GM21423 (cell line): ENCODE results near the gene PTPRA.
"Not testable (repeated sequence)": the region's sequence is repeated elsewhere in the genome, so short reads cannot be mapped to it uniquely, and the experiment has no call there.

ENCODE experiments used
- ATAC-seq: cut with Tn5 transposase; IDR thresholded peaks from one replicate; pipeline ENCODE4 v1.9.1; 2021; ENCODE audit warnings: mild to moderate bottlenecking, moderate library complexity; ENCODE audit not compliant: unreplicated experiment

Gene PTPRA, protein sequence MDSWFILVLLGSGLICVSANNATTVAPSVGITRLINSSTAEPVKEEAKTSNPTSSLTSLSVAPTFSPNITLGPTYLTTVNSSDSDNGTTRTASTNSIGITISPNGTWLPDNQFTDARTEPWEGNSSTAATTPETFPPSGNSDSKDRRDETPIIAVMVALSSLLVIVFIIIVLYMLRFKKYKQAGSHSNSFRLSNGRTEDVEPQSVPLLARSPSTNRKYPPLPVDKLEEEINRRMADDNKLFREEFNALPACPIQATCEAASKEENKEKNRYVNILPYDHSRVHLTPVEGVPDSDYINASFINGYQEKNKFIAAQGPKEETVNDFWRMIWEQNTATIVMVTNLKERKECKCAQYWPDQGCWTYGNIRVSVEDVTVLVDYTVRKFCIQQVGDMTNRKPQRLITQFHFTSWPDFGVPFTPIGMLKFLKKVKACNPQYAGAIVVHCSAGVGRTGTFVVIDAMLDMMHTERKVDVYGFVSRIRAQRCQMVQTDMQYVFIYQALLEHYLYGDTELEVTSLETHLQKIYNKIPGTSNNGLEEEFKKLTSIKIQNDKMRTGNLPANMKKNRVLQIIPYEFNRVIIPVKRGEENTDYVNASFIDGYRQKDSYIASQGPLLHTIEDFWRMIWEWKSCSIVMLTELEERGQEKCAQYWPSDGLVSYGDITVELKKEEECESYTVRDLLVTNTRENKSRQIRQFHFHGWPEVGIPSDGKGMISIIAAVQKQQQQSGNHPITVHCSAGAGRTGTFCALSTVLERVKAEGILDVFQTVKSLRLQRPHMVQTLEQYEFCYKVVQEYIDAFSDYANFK

DNA sequence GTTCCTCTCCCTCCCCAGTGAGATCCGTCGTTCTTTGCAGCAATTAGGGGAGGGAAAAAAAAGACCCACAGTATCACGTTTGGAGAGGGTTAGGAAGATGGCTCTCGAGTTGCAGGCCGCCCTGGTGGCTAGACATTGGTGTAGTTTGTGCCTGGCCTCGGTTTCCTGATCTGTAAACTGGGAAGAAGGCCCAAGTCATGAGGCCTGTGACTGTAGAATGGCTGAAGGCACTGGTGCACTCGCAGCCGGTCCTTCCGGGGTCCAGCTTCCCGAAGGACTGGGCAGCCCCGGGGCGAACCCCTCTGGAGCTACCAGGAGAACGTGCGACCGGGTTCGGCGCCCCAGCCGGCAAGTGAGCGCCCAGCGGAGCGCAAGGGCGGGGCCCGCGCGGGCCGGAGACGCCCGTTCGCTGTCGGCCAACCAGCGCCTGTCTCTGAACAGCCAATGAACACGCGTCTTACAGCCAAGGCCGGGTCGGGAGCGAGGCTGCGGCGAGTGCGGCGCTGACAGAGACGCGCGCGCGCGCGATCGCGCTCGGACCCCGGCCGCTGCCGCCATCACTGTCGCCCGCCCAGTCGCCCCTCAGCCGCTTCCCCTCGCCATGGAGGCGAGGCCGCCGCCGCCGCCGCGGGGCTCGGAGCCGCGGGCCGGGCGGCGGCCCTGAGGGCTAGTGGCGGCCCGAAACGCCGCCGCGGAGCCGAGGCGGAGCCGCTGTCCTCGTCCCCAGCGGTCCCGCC lies at the start of gene PTPRA:
TSS of gene PTPRA (plus strand) at position 472 of the 737 bp plus-strand sequence. CDS start 90,797 bp downstream, outside the sequence.
- ATAC-seq, result peak; percentile 94

DNA sequence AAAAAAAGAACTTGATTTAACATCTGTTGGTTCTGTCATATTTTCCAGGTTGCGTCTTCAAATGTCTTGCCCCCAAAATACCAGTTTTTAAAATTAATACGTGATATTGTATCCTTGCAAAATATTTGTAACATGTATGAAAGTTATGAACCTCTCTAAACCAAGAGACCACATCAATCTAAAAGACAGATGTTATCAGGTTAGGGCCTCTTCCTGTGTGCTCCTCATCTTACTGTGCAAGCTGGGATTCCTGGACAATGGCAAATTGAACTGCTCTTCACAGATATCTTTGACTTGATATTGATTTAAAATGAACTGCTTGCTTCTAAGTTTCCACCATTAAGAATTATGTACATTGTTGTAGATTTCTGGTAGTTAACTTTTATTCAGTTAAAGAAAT lies 47.5 kb upstream of the PTPRA start:
- no peak for ATAC-seq

DNA sequence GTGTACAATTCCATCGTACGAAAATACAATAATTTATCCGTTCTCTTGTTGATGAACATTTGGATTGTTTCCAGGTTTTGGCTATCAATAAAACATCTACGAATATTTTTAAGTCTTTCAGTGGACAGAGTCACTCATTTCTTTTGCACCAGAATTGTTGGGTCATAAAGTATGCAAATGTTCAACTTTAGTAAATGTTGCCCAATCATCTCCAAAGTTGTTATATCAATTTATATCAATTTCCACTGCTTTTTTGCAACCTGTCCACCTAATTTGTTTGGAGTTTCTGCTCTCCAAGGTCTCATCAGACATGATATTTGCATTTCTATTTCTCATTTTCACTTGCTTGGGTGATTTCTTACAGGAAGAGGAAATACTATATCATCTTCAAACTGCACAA lies 46.6 kb upstream of the PTPRA start:
- no peak for ATAC-seq

DNA sequence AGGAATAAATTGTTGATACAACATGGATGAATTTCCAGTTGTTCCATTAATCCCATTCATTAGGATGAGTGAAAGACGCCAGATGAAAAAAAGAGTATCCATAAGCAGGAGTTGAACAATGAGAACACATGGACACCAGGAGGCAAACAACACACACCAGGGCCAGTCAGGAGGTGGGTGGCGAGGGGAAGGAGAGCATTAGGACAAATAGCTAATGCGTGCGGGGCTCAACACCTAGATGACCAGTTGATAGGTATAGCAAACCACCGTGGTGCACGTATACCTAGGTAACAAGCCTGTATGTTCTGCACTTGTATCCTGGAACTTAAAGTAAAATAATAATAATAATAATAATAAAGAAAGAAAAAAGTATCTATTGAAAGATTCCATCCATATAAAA lies 43.9 kb upstream of the PTPRA start:
- ATAC-seq, result no peak

DNA sequence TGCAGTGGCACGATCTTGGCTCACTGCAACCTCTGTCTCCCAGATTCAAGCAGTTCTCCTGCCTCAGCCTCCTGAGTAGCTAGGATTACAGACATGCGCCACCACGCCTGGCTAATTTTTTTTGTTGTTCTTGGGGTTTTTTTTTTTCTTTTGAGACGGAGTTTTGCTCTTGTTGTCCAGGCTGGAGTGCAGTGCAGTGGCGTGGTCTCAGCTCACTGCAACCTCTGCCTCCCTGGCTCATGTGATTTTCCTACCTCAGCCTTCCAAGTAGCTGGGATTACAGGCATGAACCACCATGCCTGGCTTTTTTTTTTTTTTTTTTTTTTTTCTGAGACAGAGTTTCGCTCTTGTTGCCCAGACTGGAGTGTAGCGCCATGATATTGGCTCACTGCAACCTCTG lies 42.1 kb upstream of the PTPRA start:
- not testable (repeated sequence) for ATAC-seq

DNA sequence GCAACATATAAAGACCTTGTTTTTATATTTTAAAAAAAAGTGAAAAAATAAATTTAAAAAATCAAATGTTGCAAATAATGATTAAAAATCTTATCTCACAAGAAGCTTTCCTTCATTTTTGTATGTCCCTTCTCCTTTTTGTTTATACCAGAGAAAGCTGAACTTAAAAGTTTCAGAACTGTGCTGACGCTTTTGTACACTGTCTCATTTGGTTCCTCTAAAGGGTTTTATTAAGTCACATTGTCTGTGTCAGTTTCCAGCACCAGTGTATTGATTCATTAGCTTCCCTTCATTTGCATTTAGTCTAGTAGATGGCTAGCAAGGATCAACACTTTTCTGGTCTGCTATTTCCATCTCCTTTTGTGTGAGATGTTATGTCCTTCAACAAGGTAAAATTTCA lies 39.5 kb upstream of the PTPRA start:
- no peak for ATAC-seq

DNA sequence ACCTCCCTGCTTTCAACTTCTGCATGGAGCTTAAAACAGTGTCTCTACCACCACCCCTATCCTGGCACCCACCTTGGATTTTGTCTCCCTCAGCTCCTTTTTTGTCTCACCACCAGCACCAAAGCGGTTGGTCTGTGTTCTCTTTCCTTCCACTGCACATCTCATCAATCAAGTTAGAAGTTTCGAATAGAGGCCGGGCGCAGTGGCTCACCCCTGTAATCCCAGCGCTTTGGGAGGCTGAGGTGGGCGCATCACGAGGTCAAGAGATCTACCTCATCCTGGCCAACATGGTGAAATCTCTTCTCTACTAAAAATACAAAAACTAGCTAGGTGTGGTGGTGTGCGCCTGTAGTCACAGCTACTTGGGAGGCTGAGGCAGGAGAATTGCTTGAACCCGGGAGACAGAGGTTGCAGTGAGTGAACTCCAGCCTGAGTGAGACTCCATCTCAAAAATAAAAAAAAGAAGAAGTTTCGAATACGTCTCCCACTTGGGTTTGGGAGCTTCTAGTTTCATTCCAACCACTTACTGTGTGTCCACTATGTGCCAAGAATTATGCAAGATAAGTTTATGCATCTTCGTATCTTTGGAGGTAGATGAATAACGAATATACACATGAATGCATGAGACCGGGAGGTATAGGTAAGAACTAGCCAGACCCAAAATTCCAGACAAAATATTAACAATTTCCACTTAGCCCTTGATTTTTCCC lies 38.7 kb upstream of the PTPRA start:
- ATAC-seq, result no peak

DNA sequence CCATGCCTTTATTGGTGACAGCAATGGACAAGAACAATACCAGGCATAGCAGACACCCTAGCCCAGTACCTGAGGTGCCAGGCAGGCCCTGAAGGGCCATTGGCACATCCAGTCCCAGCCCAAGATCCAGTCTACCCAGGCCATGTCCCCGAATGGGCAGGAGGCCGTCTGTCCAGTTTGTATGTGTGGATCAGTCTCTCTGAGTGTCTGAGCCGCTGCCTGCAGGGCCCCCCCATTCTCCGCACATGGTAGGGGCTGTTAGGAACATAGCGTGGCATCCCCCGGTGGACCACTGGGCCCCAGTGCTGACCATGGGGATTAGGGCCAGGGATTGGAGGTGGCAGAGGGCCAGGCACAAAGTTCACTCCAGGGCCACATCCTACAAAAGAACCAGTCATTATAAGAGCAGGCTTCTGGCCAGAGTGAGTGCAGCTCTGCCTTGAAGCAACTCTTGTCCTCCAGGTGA lies 37.9 kb upstream of the PTPRA start:
- no peak for ATAC-seq

DNA sequence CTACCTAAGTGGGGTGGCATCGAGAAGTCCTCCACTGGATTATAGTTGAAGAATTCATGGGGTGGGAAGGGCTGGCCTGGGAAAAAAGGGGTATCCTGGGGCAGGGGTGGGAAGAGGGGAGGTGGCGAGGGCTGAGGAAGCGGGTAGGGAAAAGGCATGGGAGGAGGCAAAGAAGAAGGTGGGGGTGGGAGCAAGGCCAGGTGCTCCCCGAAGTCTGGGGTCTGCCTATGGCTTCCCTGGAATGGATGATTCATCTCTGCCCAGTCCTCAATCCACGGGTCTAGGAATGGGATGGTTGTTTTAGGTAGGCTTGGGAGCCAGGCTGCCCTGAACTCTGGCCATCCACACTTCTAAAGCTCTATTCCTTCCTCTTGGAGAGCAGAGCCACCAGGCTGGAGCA lies 37.2 kb upstream of the PTPRA start:
- no peak for ATAC-seq

DNA sequence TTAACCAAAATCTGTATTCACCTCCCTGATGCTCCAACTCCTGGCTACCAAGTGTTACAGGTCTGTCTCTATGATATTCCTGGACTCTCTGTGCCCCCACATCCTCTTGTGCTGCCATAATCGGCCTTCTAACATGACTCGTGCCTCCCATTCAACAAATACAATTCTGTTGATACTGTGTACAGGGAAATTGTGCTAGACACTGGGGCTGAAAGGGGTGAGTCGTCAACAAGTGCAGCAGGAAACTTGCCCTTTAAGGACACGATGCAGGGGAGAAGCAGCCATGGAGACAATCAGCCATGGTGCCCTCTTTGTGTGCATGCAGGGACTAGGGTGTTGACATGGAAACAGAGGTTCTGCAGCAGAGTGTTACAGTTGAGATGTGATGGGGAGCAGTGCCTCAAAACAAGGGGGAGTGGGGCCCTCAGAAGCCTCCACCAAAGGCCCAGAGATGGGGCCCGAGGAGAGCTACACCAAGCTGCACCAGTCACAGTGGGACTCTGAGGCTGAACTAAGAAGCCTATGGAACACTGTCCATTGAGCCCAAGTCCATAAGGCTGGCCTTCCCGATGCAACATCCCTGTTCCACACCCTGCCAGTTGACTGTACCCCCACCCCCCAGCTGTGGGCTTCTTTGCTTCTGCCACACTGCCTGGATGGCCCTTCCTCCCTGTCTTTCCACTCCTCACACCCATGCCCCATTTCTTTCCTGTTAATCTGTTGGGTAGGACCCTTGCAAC lies 35.9 kb upstream of the PTPRA start:
- ATAC-seq, result no peak

DNA sequence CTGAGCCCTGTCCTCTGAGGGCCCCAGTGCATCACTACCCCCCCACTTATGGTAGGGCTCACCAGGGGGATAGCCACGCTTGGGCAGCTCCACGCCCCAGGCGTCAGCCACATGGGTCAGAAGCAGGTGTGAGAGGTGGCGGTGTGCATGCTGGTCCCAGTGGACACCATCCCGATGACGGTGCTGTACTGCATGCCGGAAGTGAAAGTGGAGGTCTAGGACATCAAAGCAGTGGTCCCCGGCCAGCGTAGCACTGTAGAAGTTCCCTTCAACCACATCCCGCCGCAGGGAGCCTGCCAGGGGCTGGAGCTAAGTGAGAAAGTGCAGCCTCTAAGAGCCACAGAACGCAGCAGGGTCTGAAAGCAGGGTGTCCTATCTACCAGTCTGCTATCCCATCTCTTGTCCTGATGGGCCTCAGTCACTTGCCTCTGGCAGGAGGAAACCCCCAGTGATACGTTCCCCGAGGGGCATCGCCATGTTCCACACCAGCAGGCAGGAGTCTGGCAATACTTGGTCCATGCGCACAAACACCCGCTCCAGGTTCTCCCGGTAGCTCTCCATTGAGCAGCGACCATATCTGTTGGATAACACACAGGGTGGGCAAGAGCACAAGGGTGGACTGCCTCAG lies 35.0 kb upstream of the PTPRA start:
- ATAC-seq, result no peak

DNA sequence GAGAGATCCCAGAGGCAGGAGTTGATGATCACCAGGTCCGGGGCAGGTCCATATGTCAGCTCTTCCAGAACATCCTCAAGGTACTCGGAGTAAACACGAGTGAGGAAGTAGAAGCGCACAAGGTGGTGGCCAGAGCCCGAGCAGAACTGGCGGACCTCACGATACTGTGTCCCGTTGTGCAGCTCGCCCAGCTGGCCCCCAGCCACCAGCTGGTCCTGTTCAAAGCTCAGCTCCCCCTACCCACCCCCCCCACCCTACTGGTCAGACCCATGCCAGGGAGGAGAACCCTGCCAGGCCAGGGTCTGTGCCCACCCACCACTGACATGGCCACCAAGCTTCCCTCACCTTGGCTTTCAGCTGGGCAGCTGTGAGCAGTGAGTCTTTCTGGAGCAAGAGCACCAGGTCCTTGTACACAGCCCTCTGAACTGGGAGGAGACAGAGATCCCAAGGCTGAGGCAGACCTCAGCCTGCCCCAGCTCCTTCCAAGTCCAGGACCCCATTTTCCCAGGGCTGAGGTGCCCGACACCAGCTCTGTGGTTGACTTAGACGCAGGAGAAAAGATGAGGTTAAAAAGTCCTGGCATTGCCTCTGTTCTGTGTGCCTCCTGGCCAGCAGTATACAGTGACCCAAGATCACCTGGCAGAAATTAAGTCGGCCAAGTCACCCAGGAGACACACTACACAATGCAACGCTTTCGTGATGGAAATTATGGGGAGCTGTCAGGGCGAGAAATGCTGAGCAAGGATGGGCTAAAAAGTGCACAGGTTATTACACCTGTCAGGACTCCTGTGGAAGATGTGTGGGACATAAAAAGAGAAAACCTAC lies 34.2 kb upstream of the PTPRA start:
- ATAC-seq, result no peak

DNA sequence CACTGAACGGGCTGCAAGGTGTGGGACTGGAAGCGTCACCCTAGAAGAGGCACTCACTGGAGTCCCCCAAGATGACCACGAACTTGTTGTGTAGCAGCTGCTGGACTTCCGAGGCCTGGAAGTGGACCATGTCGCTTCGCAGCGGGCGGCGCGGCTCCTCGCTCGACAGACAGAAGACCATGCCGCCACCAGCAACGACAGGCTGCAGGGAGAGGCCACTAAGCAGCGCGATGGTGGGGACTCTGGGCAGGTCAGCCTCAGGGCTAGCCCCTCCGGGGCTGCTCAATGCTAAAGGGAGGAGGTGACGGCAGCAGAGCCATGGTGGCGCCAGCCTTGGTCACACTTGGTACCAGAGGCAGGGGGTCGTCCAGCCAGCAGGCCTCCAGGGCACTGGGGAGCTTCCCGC lies 33.5 kb upstream of the PTPRA start:
- no peak for ATAC-seq

DNA sequence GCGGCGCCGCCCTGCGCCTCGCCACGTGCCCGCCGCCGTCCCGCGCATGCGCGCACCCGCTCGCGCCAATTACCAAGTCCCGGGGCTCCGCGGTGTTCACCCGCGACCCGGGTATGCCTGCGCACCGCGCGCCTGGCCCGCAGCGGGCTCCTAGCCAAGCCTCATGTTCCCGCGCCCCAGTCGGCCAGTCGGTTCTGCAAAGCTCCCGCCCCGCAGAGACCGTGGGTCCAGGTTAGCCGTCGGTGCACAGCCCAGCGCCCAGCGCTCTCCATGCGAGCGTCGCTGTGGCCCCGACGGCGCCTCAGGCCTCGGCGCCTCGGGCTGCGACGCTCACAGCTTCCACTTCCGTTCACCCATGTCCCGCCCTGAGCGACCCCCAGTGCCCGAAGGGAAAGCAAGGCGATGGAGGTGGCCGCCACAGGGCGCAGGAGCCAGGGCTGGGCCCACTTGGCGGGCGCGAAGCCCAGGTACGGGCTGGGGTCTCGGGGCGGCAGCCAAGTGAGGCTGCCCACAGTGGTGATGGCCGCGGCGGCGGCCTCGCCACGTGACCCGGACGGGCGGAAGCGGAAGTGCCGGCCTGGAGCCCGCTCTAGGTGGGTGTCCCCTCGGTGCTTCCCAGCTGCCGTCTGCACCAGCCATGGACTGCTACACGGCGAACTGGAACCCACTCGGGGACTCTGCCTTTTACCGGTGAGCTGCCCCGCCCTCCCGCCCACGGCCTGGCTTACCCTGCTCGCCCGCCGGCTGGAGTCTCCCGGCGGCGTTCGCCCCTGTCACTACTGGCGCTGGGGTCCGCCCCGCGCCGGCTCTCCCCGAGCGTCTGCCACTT lies 32.9 kb upstream of the PTPRA start, which contains the start of the genes PCED1A and VPS16:
TSS of gene PCED1A (minus strand) at position 518 of the 829 bp plus-strand sequence. CDS start 743 bp downstream, outside the sequence.
TSS of gene VPS16 (plus strand) at position 608 of the 829 bp plus-strand sequence. CDS start at position 638, 30 bp downstream.
- ATAC-seq, result peak; percentile 93

DNA sequence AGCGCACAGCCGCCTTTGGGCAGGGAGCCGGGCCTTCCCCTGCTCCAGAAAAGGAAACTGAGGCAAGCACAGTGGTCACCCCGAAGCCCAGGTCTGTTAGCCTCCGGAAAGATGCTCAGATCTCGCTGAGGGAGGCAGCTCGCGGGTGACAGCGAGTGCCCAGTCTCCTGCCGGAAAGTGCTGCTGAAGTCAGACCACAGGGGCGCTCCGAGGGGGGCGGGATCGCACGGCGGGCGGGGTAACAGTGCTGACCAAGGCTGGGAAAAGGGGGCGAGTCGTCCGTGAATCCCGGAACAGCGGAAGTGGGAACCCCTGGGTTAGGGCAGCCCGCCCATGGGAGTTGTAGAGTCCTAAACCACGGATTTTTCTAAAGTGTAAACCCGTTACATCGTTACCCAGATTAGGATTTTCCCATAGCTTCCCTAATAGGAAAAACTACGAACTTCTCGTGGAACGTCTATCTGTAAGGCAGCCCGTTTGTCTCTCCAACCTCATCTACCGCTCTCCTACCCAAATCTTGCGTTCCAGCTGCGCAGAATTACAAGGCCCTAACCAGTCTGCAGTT lies 32.2 kb upstream of the PTPRA start:
- ATAC-seq, result peak; percentile 36

DNA sequence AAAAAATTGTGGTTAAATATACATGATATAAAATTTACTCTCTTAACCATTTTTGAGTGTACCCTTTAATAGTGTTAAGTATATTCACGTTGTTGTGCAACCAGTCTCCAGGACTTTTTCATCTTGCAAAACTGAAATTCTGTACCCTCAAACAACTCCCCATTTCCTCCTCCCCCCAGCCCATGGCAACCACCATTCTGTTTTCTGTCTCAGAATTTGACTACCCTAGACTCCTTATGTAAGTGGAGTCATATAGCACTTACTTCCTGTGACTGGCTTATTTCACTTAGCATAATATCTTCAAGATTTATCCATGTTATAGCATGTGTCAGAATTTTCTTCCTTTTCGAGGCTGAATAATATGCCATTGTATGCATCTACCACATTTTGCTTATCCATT lies 27.7 kb upstream of the PTPRA start:
- no peak for ATAC-seq

DNA sequence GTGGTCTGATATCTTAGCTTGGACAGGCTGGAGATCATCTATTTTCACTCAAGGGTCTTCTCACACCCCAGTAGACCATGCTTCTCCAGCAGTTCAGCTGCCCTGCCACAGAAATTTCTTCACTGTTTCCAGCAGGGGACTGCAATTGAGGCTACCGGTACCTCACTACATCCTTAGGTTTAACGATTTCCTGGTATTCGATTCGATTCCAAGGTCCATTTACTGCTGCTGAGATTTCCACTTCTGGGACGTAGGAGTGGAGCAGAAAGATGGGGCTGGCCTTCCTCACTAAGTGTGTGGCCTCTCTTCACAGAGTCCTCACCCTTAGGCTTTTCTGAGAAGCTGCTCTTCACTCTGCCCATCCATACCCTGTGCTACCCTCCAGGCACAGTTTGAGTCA lies 26.6 kb upstream of the PTPRA start:
- no peak for ATAC-seq
